Measurements from ENCODE around the gene PFKFB3. TPM values are rescaled to one million over a fixed set of nuclear protein-coding genes. Genes with fewer than 3 reads are reported as not detected.
"Not testable (repeated sequence)": the region's sequence is repeated elsewhere in the genome, so short reads cannot be mapped to it uniquely, and the experiment has no call there.

The PFKFB3 gene
- total RNA-seq, 1 donor from 2014 or later: 64.5 TPM

GRCh38 chr10:6280291-6280690 is 77.6 kb downstream of the PFKFB3 start:
- Mint-ChIP-seq H3K4me3 (ENCODE audit: low read depth) (no peak overlapping the region), H3K36me3 (ENCODE audit: insufficient read depth) (peaks cover 2% of the 10 kb centered on the region), H3K27ac (peak overlapping the region; percentile 87), H3K9me3 (ENCODE audit: low read depth) (peaks cover 2% of the 10 kb centered on the region), H3K4me1 (ENCODE audit: low read depth) (peaks cover 43% of the 10 kb centered on the region), H3K27me3 (no peaks in the 10 kb centered on the region)
- no peak for DNase-seq (ENCODE audit: low spot score, unreplicated experiment)
- TF ChIP-seq CTCF (IDR thresholded peaks at IDR 0.05; ENCODE audit: unreplicated experiment): no peak

- Mint-ChIP-seq H3K27me3 (no peaks in the 10 kb centered on the region), H3K36me3 (ENCODE audit: insufficient read depth) (peaks cover 2% of the 10 kb centered on the region), H3K4me3 (ENCODE audit: low read depth) (no peak overlapping the region), H3K9me3 (ENCODE audit: low read depth) (peaks cover 2% of the 10 kb centered on the region), H3K27ac (no peak overlapping the region), H3K4me1 (ENCODE audit: low read depth) (peaks cover 34% of the 10 kb centered on the region)
- TF ChIP-seq CTCF (IDR thresholded peaks at IDR 0.05; ENCODE audit: unreplicated experiment): no peak
- DNase-seq (ENCODE audit: low spot score, unreplicated experiment): no peak
These were observed 79.8 kb downstream of the PFKFB3 start for GRCh38 chr10:6282454-6282958.

GRCh38 chr10:6283655-6284054 is 80.9 kb downstream of the PFKFB3 start:
- Mint-ChIP-seq H3K9me3 (ENCODE audit: low read depth) (no peaks in the 10 kb centered on the region), H3K27ac (no peak overlapping the region), H3K27me3 (no peaks in the 10 kb centered on the region), H3K36me3 (ENCODE audit: insufficient read depth) (peaks cover 2% of the 10 kb centered on the region), H3K4me3 (ENCODE audit: low read depth) (no peak overlapping the region), H3K4me1 (ENCODE audit: low read depth) (peaks cover 29% of the 10 kb centered on the region)
- no peak for TF ChIP-seq CTCF (IDR thresholded peaks at IDR 0.05; ENCODE audit: unreplicated experiment)
- no peak for DNase-seq (ENCODE audit: low spot score, unreplicated experiment)

- not testable (repeated sequence) for H3K4me3 Mint-ChIP-seq (ENCODE audit: low read depth); H3K9me3 Mint-ChIP-seq (ENCODE audit: low read depth); H3K36me3 Mint-ChIP-seq (ENCODE audit: insufficient read depth); H3K27me3 Mint-ChIP-seq; DNase-seq (ENCODE audit: low spot score, unreplicated experiment); H3K27ac Mint-ChIP-seq
- peaks cover 15% of the 10 kb centered on the region for H3K4me1 Mint-ChIP-seq (ENCODE audit: low read depth)
These were observed 87.9 kb downstream of the PFKFB3 start for GRCh38 chr10:6290621-6291020.

GRCh38 chr10:6292741-6293151 is 90.0 kb downstream of the PFKFB3 start:
- peaks cover 7% of the 10 kb centered on the region for H3K9me3 Mint-ChIP-seq (ENCODE audit: low read depth)
- no peak overlapping the region for H3K27ac Mint-ChIP-seq
- peaks cover 5% of the 10 kb centered on the region for H3K36me3 Mint-ChIP-seq (ENCODE audit: insufficient read depth)
- peaks cover 24% of the 10 kb centered on the region for H3K4me1 Mint-ChIP-seq (ENCODE audit: low read depth)
- TF ChIP-seq CTCF (IDR thresholded peaks at IDR 0.05; ENCODE audit: unreplicated experiment): no peak
- no peak overlapping the region for H3K4me3 Mint-ChIP-seq (ENCODE audit: low read depth)
- no peaks in the 10 kb centered on the region for H3K27me3 Mint-ChIP-seq
- DNase-seq (ENCODE audit: low spot score, unreplicated experiment): no peak

GRCh38 chr10:6296425-6296824 is 93.7 kb downstream of the PFKFB3 start:
- not testable (repeated sequence) for H3K27ac Mint-ChIP-seq; DNase-seq (ENCODE audit: low spot score, unreplicated experiment); H3K27me3 Mint-ChIP-seq; H3K4me3 Mint-ChIP-seq (ENCODE audit: low read depth); H3K9me3 Mint-ChIP-seq (ENCODE audit: low read depth); H3K36me3 Mint-ChIP-seq (ENCODE audit: insufficient read depth)
- H3K4me1 Mint-ChIP-seq (ENCODE audit: low read depth): peaks cover 49% of the 10 kb centered on the region

All from progenitor cell of endocrine pancreas (in vitro differentiated cells).